ENCODE measurements around the gene ATP6AP1. TPM values are rescaled to one million over a fixed set of nuclear protein-coding genes. Genes with fewer than 3 reads are reported as not detected.

ATP6AP1 gene
- total RNA-seq, 1 donor from 2014 or later: 133 TPM

- no peak overlapping the region for H3K27ac Mint-ChIP-seq (ENCODE audit: unreplicated experiment)
- no peak overlapping the region for H3K4me3 Mint-ChIP-seq (ENCODE audit: unreplicated experiment)
- no peak for DNase-seq
- H3K27me3 Mint-ChIP-seq (ENCODE audit: unreplicated experiment): no peaks in the 10 kb centered on the region
- H3K4me1 Mint-ChIP-seq (ENCODE audit: low read depth, unreplicated experiment): no peaks in the 10 kb centered on the region
- TF ChIP-seq CTCF (IDR thresholded peaks at IDR 0.05; ENCODE audit: partially characterized antibody, unreplicated experiment): no peak
- no peaks in the 10 kb centered on the region for H3K9me3 Mint-ChIP-seq (ENCODE audit: unreplicated experiment)
- H3K36me3 Mint-ChIP-seq (ENCODE audit: unreplicated experiment): no peaks in the 10 kb centered on the region
These were observed 21.1 kb downstream of the ATP6AP1 start for GRCh38 chrX:154449618-154450017.

GRCh38 chrX:154450312-154450711, 21.8 kb downstream of the ATP6AP1 start:
- H3K4me1 Mint-ChIP-seq (ENCODE audit: low read depth, unreplicated experiment): no peaks in the 10 kb centered on the region
- TF ChIP-seq CTCF (IDR thresholded peaks at IDR 0.05; ENCODE audit: partially characterized antibody, unreplicated experiment): no peak
- H3K27me3 Mint-ChIP-seq (ENCODE audit: unreplicated experiment): no peaks in the 10 kb centered on the region
- no peak overlapping the region for H3K27ac Mint-ChIP-seq (ENCODE audit: unreplicated experiment)
- no peak for DNase-seq
- no peaks in the 10 kb centered on the region for H3K36me3 Mint-ChIP-seq (ENCODE audit: unreplicated experiment)
- no peak overlapping the region for H3K4me3 Mint-ChIP-seq (ENCODE audit: unreplicated experiment)
- H3K9me3 Mint-ChIP-seq (ENCODE audit: unreplicated experiment): no peaks in the 10 kb centered on the region

GRCh38 chrX:154452823-154453222, 24.3 kb downstream of the ATP6AP1 start:
- Mint-ChIP-seq H3K4me3 (ENCODE audit: unreplicated experiment) (no peak overlapping the region), H3K9me3 (ENCODE audit: unreplicated experiment) (peaks cover 4% of the 10 kb centered on the region), H3K4me1 (ENCODE audit: low read depth, unreplicated experiment) (no peaks in the 10 kb centered on the region), H3K27me3 (ENCODE audit: unreplicated experiment) (peaks cover 4% of the 10 kb centered on the region), H3K27ac (ENCODE audit: unreplicated experiment) (no peak overlapping the region), H3K36me3 (ENCODE audit: unreplicated experiment) (no peaks in the 10 kb centered on the region)
- no peak for TF ChIP-seq CTCF (IDR thresholded peaks at IDR 0.05; ENCODE audit: partially characterized antibody, unreplicated experiment)
- DNase-seq: no peak

GRCh38 chrX:154457491-154458115, 29.1 kb downstream of the ATP6AP1 start:
- peaks cover 7% of the 10 kb centered on the region for H3K9me3 Mint-ChIP-seq (ENCODE audit: unreplicated experiment)
- peak; percentile 43 for DNase-seq
- no peaks in the 10 kb centered on the region for H3K36me3 Mint-ChIP-seq (ENCODE audit: unreplicated experiment)
- no peak for TF ChIP-seq CTCF (IDR thresholded peaks at IDR 0.05; ENCODE audit: partially characterized antibody, unreplicated experiment)
- peak overlapping the region; percentile 94 for H3K4me3 Mint-ChIP-seq (ENCODE audit: unreplicated experiment)
- H3K27ac Mint-ChIP-seq (ENCODE audit: unreplicated experiment): peak overlapping the region; percentile 98
- H3K4me1 Mint-ChIP-seq (ENCODE audit: low read depth, unreplicated experiment): peaks cover 4% of the 10 kb centered on the region
- H3K27me3 Mint-ChIP-seq (ENCODE audit: unreplicated experiment): peaks cover 10% of the 10 kb centered on the region

GRCh38 chrX:154458116-154458953, 29.9 kb downstream of the ATP6AP1 start, which contains the start of gene PLXNA3:
Gene PLXNA3, plus strand, starts transcription at chrX:154458281. Its CDS starts 1,903 bp downstream, at chrX:154460184.
- H3K27me3 Mint-ChIP-seq (ENCODE audit: unreplicated experiment): peaks cover 10% of the 10 kb centered on the region
- H3K4me3 Mint-ChIP-seq (ENCODE audit: unreplicated experiment): peak within 1 kb of the TSS; percentile 94
- H3K9me3 Mint-ChIP-seq (ENCODE audit: unreplicated experiment): peaks cover 7% of the 10 kb centered on the region
- peak within 1 kb of the TSS; percentile 98 for H3K27ac Mint-ChIP-seq (ENCODE audit: unreplicated experiment)
- DNase-seq: peak; percentile 71
- no peaks in the 10 kb centered on the region for H3K36me3 Mint-ChIP-seq (ENCODE audit: unreplicated experiment)
- TF ChIP-seq CTCF (IDR thresholded peaks at IDR 0.05; ENCODE audit: partially characterized antibody, unreplicated experiment): no peak
- H3K4me1 Mint-ChIP-seq (ENCODE audit: low read depth, unreplicated experiment): peaks cover 4% of the 10 kb centered on the region
